ENCODE measurements around the gene CORIN. TPM values are rescaled to one million over a fixed set of nuclear protein-coding genes. Genes with fewer than 3 reads are reported as not detected.

The CORIN gene
- total RNA-seq, 1 experiment from 2014 or later = not detected

- Histone ChIP-seq H3K9me3 (ENCODE audit: low read depth, low read length, poor library complexity, severe bottlenecking) (no peaks in the 10 kb centered on the region), H3K4me3 (ENCODE audit: low read depth, low read length, poor library complexity, severe bottlenecking) (no peak overlapping the region), H3K27ac (ENCODE audit: low read depth, low read length, poor library complexity, severe bottlenecking) (no peak overlapping the region), H3K27me3 (replicated peaks; ENCODE audit: insufficient read depth, low read depth, low read length, poor library complexity) (no peaks in the 10 kb centered on the region), H3K36me3 (ENCODE audit: insufficient read depth, low read length, poor library complexity, severe bottlenecking) (no peaks in the 10 kb centered on the region), H3K4me1 (ENCODE audit: insufficient read depth, low read length, poor library complexity, severe bottlenecking) (no peaks in the 10 kb centered on the region)
- no peak for TF ChIP-seq EZH2 (IDR thresholded peaks at IDR 0.05; ENCODE audit: borderline replicate concordance, low read depth, low read length, poor library complexity, severe bottlenecking)
- TF ChIP-seq, protein P1, sequence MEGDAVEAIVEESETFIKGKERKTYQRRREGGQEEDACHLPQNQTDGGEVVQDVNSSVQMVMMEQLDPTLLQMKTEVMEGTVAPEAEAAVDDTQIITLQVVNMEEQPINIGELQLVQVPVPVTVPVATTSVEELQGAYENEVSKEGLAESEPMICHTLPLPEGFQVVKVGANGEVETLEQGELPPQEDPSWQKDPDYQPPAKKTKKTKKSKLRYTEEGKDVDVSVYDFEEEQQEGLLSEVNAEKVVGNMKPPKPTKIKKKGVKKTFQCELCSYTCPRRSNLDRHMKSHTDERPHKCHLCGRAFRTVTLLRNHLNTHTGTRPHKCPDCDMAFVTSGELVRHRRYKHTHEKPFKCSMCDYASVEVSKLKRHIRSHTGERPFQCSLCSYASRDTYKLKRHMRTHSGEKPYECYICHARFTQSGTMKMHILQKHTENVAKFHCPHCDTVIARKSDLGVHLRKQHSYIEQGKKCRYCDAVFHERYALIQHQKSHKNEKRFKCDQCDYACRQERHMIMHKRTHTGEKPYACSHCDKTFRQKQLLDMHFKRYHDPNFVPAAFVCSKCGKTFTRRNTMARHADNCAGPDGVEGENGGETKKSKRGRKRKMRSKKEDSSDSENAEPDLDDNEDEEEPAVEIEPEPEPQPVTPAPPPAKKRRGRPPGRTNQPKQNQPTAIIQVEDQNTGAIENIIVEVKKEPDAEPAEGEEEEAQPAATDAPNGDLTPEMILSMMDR (conservative IDR thresholded peaks at IDR 0.05; ENCODE audit: low read depth, low read length) = no peak
- BruUV-seq (replicated peaks) = no TSS peak
- ChIA-PET CTCF (no interaction called here), POLR2A (ENCODE audit: low non-redundant PET) (no interaction called here)
- no peak for DNase-seq (ENCODE audit: low spot score)
- intact Hi-C loops (cut with micrococcal nuclease; ENCODE audit: unreplicated experiment) = no loop called here
Observed at GRCh38 chr4:47827343-47828047, 10.4 kb downstream of the CORIN start.

DNA sequence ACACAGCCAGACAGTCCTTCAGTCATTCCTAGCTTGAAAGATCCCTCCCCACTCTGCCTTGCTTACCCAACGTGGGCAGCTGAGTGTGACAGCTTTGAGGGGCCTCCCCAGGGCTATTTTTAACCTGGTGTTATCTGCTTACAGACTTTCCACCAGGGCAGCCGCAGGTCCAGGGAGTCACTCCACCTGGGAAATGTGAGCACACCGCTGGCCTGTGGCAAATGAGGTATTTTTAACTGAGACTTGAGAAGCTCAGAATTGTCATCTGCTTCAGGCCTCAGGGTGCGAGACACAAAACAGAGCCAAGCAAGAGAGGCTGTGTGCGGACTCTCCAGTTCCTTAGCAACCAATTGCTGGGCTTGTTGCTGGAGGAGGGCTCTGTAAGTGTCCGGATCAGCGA, 13.0 kb downstream of the CORIN start:
- no TSS peak for BruUV-seq (replicated peaks)

GRCh38 chr4:47819178-47819577, 18.7 kb downstream of the CORIN start:
- TF ChIP-seq, protein P1 (conservative IDR thresholded peaks at IDR 0.05; ENCODE audit: low read depth, low read length) = no peak
- no peak for TF ChIP-seq EZH2 (IDR thresholded peaks at IDR 0.05; ENCODE audit: borderline replicate concordance, low read depth, low read length, poor library complexity, severe bottlenecking)
- Histone ChIP-seq H3K4me3 (ENCODE audit: low read depth, low read length, poor library complexity, severe bottlenecking) (no peak overlapping the region), H3K9me3 (ENCODE audit: low read depth, low read length, poor library complexity, severe bottlenecking) (no peaks in the 10 kb centered on the region), H3K27me3 (replicated peaks; ENCODE audit: insufficient read depth, low read depth, low read length, poor library complexity) (peaks cover 5% of the 10 kb centered on the region), H3K27ac (ENCODE audit: low read depth, low read length, poor library complexity, severe bottlenecking) (no peak overlapping the region), H3K4me1 (ENCODE audit: insufficient read depth, low read length, poor library complexity, severe bottlenecking) (peaks cover 8% of the 10 kb centered on the region), H3K36me3 (ENCODE audit: insufficient read depth, low read length, poor library complexity, severe bottlenecking) (no peaks in the 10 kb centered on the region)
- DNase-seq (ENCODE audit: low spot score) = no peak
- BruUV-seq (replicated peaks) = no TSS peak
- ChIA-PET POLR2A (ENCODE audit: low non-redundant PET) (no interaction called here), CTCF (interaction anchor here (0.7 kb wide), 1 partner anchor 97 kb away, joined by 8 read pairs; no protein-coding TSS in a partner anchor)
- intact Hi-C loops (cut with micrococcal nuclease; ENCODE audit: unreplicated experiment) = no loop called here

More for the DNA sequence above, 13.0 kb downstream of the CORIN start:
- Histone ChIP-seq H3K4me1 (ENCODE audit: insufficient read depth, low read length, poor library complexity, severe bottlenecking) (no peaks in the 10 kb centered on the region), H3K36me3 (ENCODE audit: insufficient read depth, low read length, poor library complexity, severe bottlenecking) (no peaks in the 10 kb centered on the region), H3K9me3 (ENCODE audit: low read depth, low read length, poor library complexity, severe bottlenecking) (no peaks in the 10 kb centered on the region), H3K4me3 (ENCODE audit: low read depth, low read length, poor library complexity, severe bottlenecking) (no peak overlapping the region), H3K27ac (ENCODE audit: low read depth, low read length, poor library complexity, severe bottlenecking) (no peak overlapping the region), H3K27me3 (replicated peaks; ENCODE audit: insufficient read depth, low read depth, low read length, poor library complexity) (no peaks in the 10 kb centered on the region)
- DNase-seq (ENCODE audit: low spot score) = no peak
- CTCF ChIA-PET = no interaction called here
- intact Hi-C loops (cut with micrococcal nuclease; ENCODE audit: unreplicated experiment) = no loop called here
- TF ChIP-seq, protein P1 (conservative IDR thresholded peaks at IDR 0.05; ENCODE audit: low read depth, low read length) = no peak
- no peak for TF ChIP-seq EZH2 (IDR thresholded peaks at IDR 0.05; ENCODE audit: borderline replicate concordance, low read depth, low read length, poor library complexity, severe bottlenecking)
- POLR2A ChIA-PET (ENCODE audit: low non-redundant PET) = no interaction called here

Measured in A673 (cell line).